ENCODE results near the gene VWA8.

The VWA8 gene

GRCh38 chr13:41660411-41660810, 300.5 kb downstream of the VWA8 start (continued):
- TF ChIP-seq ZNF624 (tag by site-specific recombination; IDR thresholded peaks at IDR 0.05) = no peak

GRCh38 chr13:41658057-41658661, 302.8 kb downstream of the VWA8 start:
- Histone ChIP-seq H3K9me3 (ENCODE audit: control insufficient read depth, insufficient read depth, low read depth, low read length) (no peaks in the 10 kb centered on the region), H3K4me3 (ENCODE audit: low read depth, low read length) (no peak overlapping the region), H3K27ac (ENCODE audit: extremely low read depth, low read depth, low read length) (no peak overlapping the region), H3K4me1 (ENCODE audit: control insufficient read depth, insufficient read depth, low read length) (no peaks in the 10 kb centered on the region), H3K36me3 (ENCODE audit: control insufficient read depth in 2 of 2, insufficient read depth in 1 of 2, low read length in 2 of 2) (no peaks in the 10 kb centered on the region)
- POLR2A ChIA-PET = no interaction called here
- CTCF ChIA-PET = interaction anchor here (2.0 kb wide), 1 partner anchor 10 kb away, joined by 9 read pairs; no protein-coding TSS in a partner anchor
- no peak for TF ChIP-seq ZNF777 (tag by site-specific recombination; IDR thresholded peaks at IDR 0.05; ENCODE audit: borderline replicate concordance)
- no peak for TF ChIP-seq ZFP69B (tag by site-specific recombination; IDR thresholded peaks at IDR 0.05)
- no peak for TF ChIP-seq KLF9 (tag by site-specific recombination; IDR thresholded peaks at IDR 0.05; ENCODE audit: low read depth)
- no peak for TF ChIP-seq ZNF701 (tag by site-specific recombination; IDR thresholded peaks at IDR 0.05)
- TF ChIP-seq ZNF423 (tag by site-specific recombination; IDR thresholded peaks at IDR 0.05) = no peak
- TF ChIP-seq ZNF138 (tag by site-specific recombination; IDR thresholded peaks at IDR 0.05; ENCODE audit: borderline replicate concordance) = no peak
- TF ChIP-seq ZNF37A (tag by site-specific recombination; IDR thresholded peaks at IDR 0.05) = no peak
- no peak for TF ChIP-seq ZNF391 (tag by site-specific recombination; IDR thresholded peaks at IDR 0.05; ENCODE audit: borderline replicate concordance, low read depth)

GRCh38 chr13:41655997-41656396, 304.9 kb downstream of the VWA8 start:
- no peak overlapping the region for H3K4me3 ChIP-seq (ENCODE audit: low read depth, low read length)
- H3K27ac ChIP-seq (ENCODE audit: extremely low read depth, low read depth, low read length) = no peak overlapping the region
- ChIA-PET CTCF (interaction anchor here (0.6 to 1.3 kb wide), 3 partner anchors 13 to 421 kb away, joined by 3 to 5 read pairs (median 5); no protein-coding TSS in a partner anchor), POLR2A (no interaction called here)
- no peaks in the 10 kb centered on the region for H3K9me3 ChIP-seq (ENCODE audit: control insufficient read depth, insufficient read depth, low read depth, low read length)
- H3K36me3 ChIP-seq (ENCODE audit: control insufficient read depth in 2 of 2, insufficient read depth in 1 of 2, low read length in 2 of 2) = no peaks in the 10 kb centered on the region
- H3K4me1 ChIP-seq (ENCODE audit: control insufficient read depth, insufficient read depth, low read length) = no peaks in the 10 kb centered on the region
- TF ChIP-seq BCL6B (tag by site-specific recombination; IDR thresholded peaks at IDR 0.05) (no peak), TRIM28 (IDR thresholded peaks at IDR 0.05; ENCODE audit: borderline replicate concordance, low read length) (no peak), ZNF785 (tag by site-specific recombination; IDR thresholded peaks at IDR 0.05) (no peak), SCRT1 (tag by site-specific recombination; IDR thresholded peaks at IDR 0.05; ENCODE audit: borderline replicate concordance) (no peak), OVOL3 (tag by site-specific recombination; IDR thresholded peaks at IDR 0.05) (no peak), KLF10 (tag by site-specific recombination; IDR thresholded peaks at IDR 0.05) (no peak), ZNF704 (tag by site-specific recombination; IDR thresholded peaks at IDR 0.05) (no peak), ZNF223 (tag by site-specific recombination; IDR thresholded peaks at IDR 0.05) (no peak), OSR2 (tag by site-specific recombination; IDR thresholded peaks at IDR 0.05) (no peak), ZBTB7A (tag by site-specific recombination; IDR thresholded peaks at IDR 0.05; ENCODE audit: low read depth) (no peak), ZNF248 (tag by site-specific recombination; IDR thresholded peaks at IDR 0.05) (no peak), ZNF16 (tag by site-specific recombination; IDR thresholded peaks at IDR 0.05; ENCODE audit: low read depth) (no peak), MZF1 (tag by site-specific recombination; IDR thresholded peaks at IDR 0.05; ENCODE audit: borderline replicate concordance) (no peak), KLF1 (tag by site-specific recombination; IDR thresholded peaks at IDR 0.05) (no peak), ZNF121 (tag by site-specific recombination; IDR thresholded peaks at IDR 0.05) (no peak), ZNF449 (tag by site-specific recombination; IDR thresholded peaks at IDR 0.05) (no peak), ZNF416 (tag by site-specific recombination; IDR thresholded peaks at IDR 0.05) (no peak), ZNF580 (tag by site-specific recombination; IDR thresholded peaks at IDR 0.05) (no peak), ZNF148 (tag by site-specific recombination; IDR thresholded peaks at IDR 0.05; ENCODE audit: borderline replicate concordance) (no peak)
